Activated CD8-positive, alpha-beta memory T cell treated with anti-CD3 and anti-CD28 coated beads, Interleukin-2, amount 50 U/mL, for 1 hour (primary cell): ENCODE data around the gene CHMP6.

ENCODE experiments used
- DNase-seq: peaks from one replicate; pipeline ENCODE4 v3.0.0-alpha.2; 2020; ENCODE audit errors: extremely low read depth

Gene CHMP6

DNA sequence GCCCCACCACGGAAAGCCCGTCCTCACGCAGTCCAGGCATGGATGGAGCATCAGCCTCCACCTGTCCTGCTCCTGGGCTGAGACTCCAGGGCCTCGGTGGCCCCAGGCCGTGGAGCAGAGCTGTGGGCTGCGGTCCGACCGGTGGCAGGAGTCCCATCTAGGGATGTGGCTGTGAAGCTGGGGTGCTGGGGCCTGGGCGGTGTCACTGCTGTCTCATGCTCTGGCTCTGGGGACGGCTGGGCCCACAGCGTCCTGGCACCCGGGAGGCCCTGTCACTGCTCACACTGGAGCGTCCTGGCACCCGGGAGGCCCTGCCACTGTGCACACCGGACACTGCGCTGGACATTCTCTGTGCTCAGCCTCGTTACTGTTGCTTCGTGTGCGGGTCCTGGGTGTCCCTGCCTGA is 51.7 kb downstream of the CHMP6 start:
- DNase-seq, result no peak

DNA sequence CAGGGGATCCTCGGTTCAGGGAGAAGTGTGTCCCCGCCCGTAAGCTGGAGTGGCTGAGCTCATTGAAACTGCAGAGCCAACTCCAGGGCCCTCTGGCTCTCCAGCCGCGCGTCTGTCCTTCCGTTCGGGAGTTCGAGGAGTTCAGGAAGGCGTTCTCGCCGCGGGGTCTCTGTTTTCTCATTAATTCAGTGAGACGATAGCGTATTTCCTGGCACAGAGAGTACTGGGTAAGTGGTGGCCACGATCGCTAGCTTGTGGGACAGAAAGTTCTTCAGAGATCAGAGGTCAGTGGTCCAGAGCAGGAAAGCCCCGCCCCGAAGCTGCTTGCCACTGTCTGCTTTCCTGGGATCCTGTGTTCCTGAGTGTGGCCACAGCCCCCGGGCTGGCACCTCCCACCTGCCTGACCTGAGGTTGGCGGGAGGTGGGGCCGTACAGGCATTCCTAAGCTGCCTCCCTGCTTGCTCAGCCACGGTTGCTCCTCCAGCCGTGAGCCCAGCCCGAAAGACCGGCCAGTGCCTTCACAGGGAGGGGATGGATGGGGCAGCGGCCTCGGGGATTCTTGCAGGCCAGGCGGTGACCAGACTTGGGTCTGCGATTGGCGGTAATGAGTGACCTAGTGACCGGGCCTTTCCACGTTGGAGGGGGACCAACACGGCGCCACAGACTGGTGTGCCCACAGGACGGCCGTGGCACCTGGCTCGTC is 52.2 kb downstream of the CHMP6 start:
- no peak for DNase-seq

DNA sequence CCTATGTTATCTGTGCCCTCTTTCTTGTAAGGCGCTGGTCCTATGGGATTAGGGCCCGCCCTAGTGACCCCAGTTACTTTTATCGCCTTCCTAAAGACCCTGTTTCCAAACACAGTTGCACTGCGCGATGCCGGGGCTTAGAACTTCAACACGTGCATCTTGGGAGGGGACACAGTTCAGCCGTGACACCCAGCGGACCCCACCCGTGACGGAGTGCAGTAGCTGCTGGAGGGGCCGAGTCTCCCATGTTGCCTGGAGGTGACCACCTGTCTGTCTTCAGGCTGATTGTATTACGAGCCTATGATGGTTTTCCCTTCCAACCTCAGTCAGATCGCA is 52.8 kb downstream of the CHMP6 start:
- DNase-seq, result no peak

DNA sequence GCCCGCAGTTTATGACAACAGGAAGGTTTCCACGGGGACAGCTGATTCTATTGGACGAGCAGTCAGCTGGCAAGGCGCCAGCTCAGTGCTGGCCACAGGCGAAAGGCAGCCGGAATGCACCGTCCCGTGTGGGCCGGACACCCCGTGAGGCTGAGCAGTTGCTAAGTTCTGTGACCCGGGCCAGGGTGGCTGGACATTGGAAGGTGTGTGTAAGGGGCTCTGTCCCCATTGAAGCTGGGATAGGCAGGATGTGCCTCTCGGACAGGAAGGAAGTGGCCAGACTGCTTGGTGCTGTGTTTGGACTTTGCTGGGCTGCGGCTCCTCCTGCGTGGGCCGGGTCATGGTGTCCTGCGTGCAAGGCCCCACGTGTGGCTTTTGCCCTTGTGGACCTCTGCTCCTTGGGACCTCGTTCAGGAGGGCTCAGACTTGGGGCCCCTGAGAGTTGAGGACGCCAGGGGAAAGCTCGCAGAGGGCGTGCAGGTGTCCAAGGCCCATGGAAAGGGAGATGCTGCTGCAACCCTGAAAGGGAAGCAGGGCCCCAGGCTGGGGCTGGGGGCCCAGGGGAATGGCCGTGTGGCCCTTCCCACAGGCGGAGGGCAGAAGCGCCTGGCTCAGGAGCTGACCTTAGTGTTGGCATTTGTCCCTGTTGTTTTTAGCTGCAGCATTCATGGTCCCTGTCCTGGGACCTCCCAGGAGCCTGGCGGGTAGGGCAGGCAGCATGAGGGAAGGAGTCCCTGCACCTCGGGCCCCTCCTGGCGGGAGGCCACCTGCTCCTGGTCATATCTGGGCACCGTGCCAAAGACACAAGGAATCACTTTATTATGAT is 53.3 kb downstream of the CHMP6 start:
- no peak for DNase-seq

DNA sequence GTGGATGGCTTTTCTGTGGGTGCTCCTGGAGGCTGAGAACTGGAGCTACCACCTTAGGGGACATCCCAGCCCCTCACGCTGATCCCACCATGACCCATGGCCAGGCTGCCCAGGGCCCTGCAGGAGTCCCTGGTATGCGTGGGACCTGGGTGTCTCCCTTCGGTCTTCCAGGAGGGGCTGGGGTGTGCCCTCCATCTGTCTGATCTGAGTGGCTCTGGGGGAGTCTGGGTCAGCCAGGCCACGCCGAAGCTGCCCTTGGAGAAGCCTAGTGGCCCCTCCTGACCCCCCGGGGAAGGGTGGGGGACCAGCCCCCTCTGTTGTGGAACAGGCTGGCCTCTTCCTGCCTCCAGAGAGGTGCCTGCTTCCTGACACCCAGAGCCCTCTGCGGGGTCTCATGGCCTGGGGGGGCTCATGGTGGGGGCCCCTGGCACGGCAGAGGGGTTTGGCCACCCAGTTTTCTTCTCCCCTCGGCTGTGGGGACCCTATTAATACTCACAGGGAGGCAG is 54.0 kb downstream of the CHMP6 start:
- no peak for DNase-seq

DNA sequence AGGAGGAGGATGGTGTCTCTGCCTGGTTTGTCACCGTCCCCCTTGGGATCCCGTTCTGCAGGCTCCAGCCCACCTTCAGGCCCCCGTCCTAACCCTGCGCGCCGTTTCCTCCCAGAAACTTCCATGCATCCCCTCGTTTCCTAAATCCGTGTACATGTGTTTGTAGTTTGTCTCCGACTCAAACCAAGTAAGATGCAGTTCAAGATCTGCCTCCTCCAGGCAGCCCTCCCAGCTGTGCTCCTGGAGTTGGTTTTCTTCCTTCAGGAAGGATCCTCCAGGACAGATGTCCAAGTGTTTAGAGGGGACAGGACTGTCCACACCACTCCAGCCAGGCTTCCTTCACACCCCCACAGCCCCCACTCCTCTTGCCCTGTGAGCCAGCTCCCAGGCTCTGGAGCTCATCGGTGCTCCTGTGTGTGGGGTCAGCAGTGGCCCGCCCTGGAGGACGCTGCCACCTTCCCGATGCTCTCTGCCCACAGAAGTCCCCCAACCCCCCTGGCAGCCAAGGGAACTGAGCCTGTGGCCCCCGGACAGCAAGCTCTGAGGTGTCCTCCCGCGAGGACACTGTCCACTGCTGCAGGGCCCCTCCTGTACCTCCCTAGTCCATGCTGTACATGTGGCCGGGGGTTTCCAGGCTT is 54.6 kb downstream of the CHMP6 start:
- no peak for DNase-seq

DNA sequence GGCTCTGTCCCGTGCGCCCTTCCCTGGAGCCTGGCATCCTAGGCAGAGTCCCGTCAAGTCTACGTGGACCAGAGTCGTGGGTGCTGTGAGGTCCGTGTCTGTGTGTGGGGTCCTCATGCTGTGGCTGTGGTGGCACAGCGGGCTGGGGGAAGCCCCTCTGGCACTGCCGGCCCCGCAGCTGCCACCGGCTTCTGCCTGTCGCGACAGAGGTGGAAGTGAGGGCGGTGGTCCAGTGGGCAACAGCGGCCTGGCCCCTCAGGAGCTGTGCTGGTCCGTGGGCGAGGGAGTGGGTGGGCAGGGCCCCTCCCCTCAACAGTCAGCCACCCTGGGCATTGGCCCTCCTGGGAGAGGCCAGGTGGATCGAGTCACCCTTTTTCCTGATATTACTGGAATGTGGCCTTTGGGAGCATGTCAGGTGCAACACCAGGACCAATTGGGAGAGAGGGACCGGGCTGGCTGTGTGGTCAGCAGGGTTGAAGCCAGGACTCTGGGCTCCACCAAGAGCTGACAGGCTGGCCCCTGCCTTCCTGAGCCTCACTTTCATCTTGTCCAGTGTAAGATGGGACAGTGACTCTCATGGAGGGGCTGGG is 55.2 kb downstream of the CHMP6 start:
- no peak for DNase-seq

DNA sequence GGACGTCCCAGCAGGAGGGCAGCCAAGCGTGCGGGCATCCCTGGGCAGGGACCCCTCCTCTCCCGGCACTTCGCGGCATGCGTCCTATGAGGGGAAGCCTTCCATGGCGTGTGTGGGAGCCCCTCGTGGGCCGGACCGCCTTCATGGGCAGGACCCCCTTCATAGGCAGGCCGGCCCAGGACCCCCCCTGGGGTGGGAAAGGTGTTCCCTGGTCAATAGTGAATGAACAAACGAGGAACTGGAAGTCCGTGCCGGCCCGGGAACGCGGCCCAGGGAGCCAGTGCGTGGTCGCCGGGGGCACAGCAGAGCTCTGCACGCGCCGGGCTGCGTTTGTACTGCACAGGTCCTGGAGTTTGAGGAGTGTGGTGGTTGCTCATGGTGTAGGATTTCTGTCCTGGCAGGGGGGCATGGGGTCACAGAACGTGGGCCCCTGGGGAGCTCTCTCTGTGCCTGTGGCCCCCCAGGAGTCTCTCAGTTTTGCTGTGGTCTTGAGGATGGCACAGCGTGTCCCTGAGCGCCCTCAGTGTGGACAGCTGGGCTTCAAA is 57.3 kb downstream of the CHMP6 start:
- no peak for DNase-seq

DNA sequence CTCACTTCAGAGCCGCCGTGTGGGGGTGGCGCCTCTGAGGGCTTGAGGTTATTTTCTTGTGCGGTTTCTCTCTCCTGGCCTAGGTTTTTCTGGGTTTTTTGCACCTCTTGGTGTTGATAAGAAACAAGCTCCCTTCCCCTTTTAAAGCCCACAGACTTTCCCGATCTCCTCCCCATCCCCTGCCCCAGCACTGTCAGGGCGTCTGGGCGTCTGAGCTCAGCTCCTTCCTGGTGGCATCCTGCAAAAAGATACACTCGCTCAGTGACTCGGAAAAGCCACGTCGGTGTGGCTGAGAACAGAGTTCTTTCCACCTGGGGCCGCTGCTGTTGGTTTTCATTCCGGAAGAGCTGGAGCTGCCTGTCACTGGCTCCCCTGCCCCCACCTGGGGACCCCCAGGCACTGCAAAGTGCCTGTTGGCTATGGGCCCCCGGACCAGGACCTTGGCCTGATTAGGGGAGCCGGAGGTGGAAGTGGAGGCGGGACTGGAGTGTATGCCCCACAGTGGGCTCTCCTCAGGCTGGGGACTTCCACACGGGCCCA is 57.8 kb downstream of the CHMP6 start:
- no peak for DNase-seq
